K562 (cell line): ENCODE data around the gene TARM1. TPM values are rescaled to one million over a fixed set of nuclear protein-coding genes. Genes with fewer than 3 reads are reported as not detected.
A peak's percentile ranks its signal among the peaks of the same experiment; 100 is the strongest.

Experiments used
- CEBPZ ChIP-seq: fragments of 150-350 bp; IDR thresholded peaks from 2 replicates; pipeline ENCODE4 v1.6.1; 2014; ENCODE audit warnings: low read depth, mild to moderate bottlenecking, low read length, borderline replicate concordance
- DNMT1 ChIP-seq: fragments of 450-650 bp; IDR thresholded peaks from 2 replicates; pipeline ENCODE4 v1.6.1; 2016; ENCODE audit warnings: antibody characterized with exemption, mild to moderate bottlenecking
- E2F4 ChIP-seq: sonication (generic); formaldehyde crosslinking; IDR thresholded peaks from 2 replicates; pipeline ENCODE4 v1.8.0; 2022; ENCODE audit warnings: mild to moderate bottlenecking, low read depth, missing genetic modification reagents
- GMEB1 ChIP-seq: fragments of 250-450 bp; sonication (Bioruptor Pico); IDR thresholded peaks from 2 replicates; pipeline ENCODE4 v1.4.0; 2020; ENCODE audit warnings: mild to moderate bottlenecking
- KDM1A ChIP-seq, 2 experiments: fragments of 450-650 bp; IDR thresholded peaks; 2 replicates each; pipeline ENCODE4 v1.6.1; 2016; ENCODE audit warnings: mild to moderate bottlenecking in 2 of 2
- NFRKB ChIP-seq: fragments of 450-650 bp; IDR thresholded peaks from 2 replicates; pipeline ENCODE4 v1.6.1; 2016; ENCODE audit warnings: low read depth
- NR4A1 ChIP-seq, 2 experiments: fragments of 250-450 bp in 1 of 2; fragments of 450-650 bp in 1 of 2; sonication (Bioruptor Pico) in 1 of 2; IDR thresholded peaks; 2 replicates each; pipeline versions ENCODE4 v1.4.0 to v1.6.1; 2016 to 2020; ENCODE audit warnings: mild to moderate bottlenecking in 2 of 2, missing compliant biosample characterization in 1 of 2, missing genetic modification characterization in 1 of 2, moderate library complexity in 1 of 2
- POLR2AphosphoS2 ChIP-seq: IDR thresholded peaks from 2 replicates; pipeline ENCODE4 v1.6.1; 2012; ENCODE audit warnings: low read length, improper control_type of control experiment
- PPARD ChIP-seq: fragments of 250-450 bp; sonication (Bioruptor Pico); IDR thresholded peaks from 2 replicates; pipeline ENCODE4 v1.8.0; 2022; ENCODE audit warnings: inconsistent platforms, mild to moderate bottlenecking, moderate library complexity
- PRDM10 ChIP-seq: fragments of 450-650 bp; IDR thresholded peaks from 2 replicates; pipeline ENCODE4 v1.6.1; 2018; ENCODE audit not compliant: partially characterized antibody
- RBBP5 ChIP-seq: fragments of 200-600 bp; sonication (generic); IDR thresholded peaks from 2 replicates; pipeline ENCODE4 v1.6.1; 2012; ENCODE audit warnings: borderline replicate concordance, mild to moderate bottlenecking, low read length, control low read depth, inconsistent platforms; ENCODE audit not compliant: insufficient read depth, poor library complexity, severe bottlenecking
- SREBF1 ChIP-seq: fragments of 150-350 bp; IDR thresholded peaks from 2 replicates; pipeline ENCODE4 v1.6.1; 2014; ENCODE audit warnings: antibody characterized with exemption, low read depth, low read length, borderline replicate concordance
- ZFP30 ChIP-seq: fragments of 250-450 bp; sonication (Bioruptor Pico); IDR thresholded peaks from 2 replicates; pipeline ENCODE4 v1.8.0; 2022; ENCODE audit warnings: moderate library complexity, mild to moderate bottlenecking, inconsistent platforms, borderline replicate concordance
- ZNF146 ChIP-seq: IDR thresholded peaks from one replicate; pipeline ENCODE4 v1.6.1; 2018; ENCODE audit warnings: missing compliant biosample characterization; ENCODE audit not compliant: unreplicated experiment
- ZNF217 ChIP-seq: sonication (generic); formaldehyde crosslinking; IDR thresholded peaks from 2 replicates; pipeline ENCODE4 v1.8.0; 2022; ENCODE audit warnings: mild to moderate bottlenecking, missing genetic modification reagents
- ZNF408 ChIP-seq: fragments of 250-450 bp; sonication (Bioruptor Pico); IDR thresholded peaks from 2 replicates; pipeline ENCODE4 v1.4.0; 2020; ENCODE audit warnings: low read depth, mild to moderate bottlenecking, moderate library complexity
- ZNF507 ChIP-seq: conservative IDR thresholded peaks from 2 replicates; pipeline ENCODE4 v1.6.1; 2017; ENCODE audit warnings: missing genetic modification characterization, missing compliant biosample characterization
- polyA plus RNA-seq, 8 experiments: library from polyadenylated mRNA; depleted of rRNA in 4 of 8; stranded (reverse) in 5 of 8; unstranded in 3 of 8; fragments of >200 nt; fragmentation: Nextera tagmentation in 2 of 8; fragmentation: Illumina TruSeq in 1 of 8; extraction: Ambion mirVana in 2 of 8; extraction: Trizol in 1 of 8; gene quantifications; 2 replicates each; pipeline versions ENCODE4 v1.2.1 to v1.2.3, GENCODE V29; 2011 to 2014; ENCODE audit warnings: inconsistent platforms in 1 of 8, missing spikeins in 1 of 8
- total RNA-seq, 7 experiments: library from RNA; depleted of rRNA in 6 of 7; stranded (reverse); fragments of >200 nt in 6 of 7; fragmentation: Illumina TruSeq in 2 of 7; extraction: Trizol in 2 of 7; gene quantifications; 2 replicates each; pipeline versions ENCODE4 v1.2.1 to v1.2.3, GENCODE V29; 2011 to 2021; ENCODE audit warnings: low replicate concordance in 1 of 7

The TARM1 gene
- total and polyA plus RNA-seq, 9 of the 15 experiments (the other 6 are each of a cell fraction or from before 2014, with no cell fraction given), result not detected

- TF ChIP-seq CEBPZ (no peak), PPARD (CRISPR knock-in tag) (no peak), ZNF507 (tag) (no peak), ZNF146 (CRISPR knock-in tag) (no peak), DNMT1 (no peak), ZFP30 (CRISPR knock-in tag) (no peak), KDM1A (IDR thresholded peaks at IDR 0.05) (peak; percentile 99 to 100), POLR2AphosphoS2 (no peak), SREBF1 (peak; percentile 68; the same call in 1 of the 2 replicates), NR4A1 (CRISPR knock-in tag; IDR thresholded peaks at IDR 0.05) (no peak), NR4A1 (tag; IDR thresholded peaks at IDR 0.05) (no peak), RBBP5 (peak; percentile 85), ZNF217 (CRISPR knock-in tag) (no peak), ZNF408 (no peak), NFRKB (0 out of 2 replicates have a peak, but pooled peaks have one; percentile 32), E2F4 (CRISPR knock-in tag) (no peak), GMEB1 (CRISPR knock-in tag) (peak; percentile 80), PRDM10 (peak; percentile 36)
Observed at GRCh38 chr19:54102421-54103169, 21.4 kb upstream of the TARM1 start, which contains the start of gene NDUFA3 (continued).
